HEK293T (cell line): ENCODE results near the gene NACA.

Experiments used
- ARNT ChIP-seq: fragments of 450-650 bp; IDR thresholded peaks from 2 replicates; pipeline ENCODE4 v1.6.1; 2017; ENCODE audit warnings: mild to moderate bottlenecking
- BHLHE40 ChIP-seq: fragments of 450-650 bp; IDR thresholded peaks from 2 replicates; pipeline ENCODE4 v1.6.1; 2016; ENCODE audit warnings: mild to moderate bottlenecking, moderate library complexity, borderline replicate concordance
- ELF4 ChIP-seq: fragments of 450-650 bp; IDR thresholded peaks from 2 replicates; pipeline ENCODE4 v1.6.1; 2017; ENCODE audit warnings: antibody characterized with exemption
- FOXK2 ChIP-seq: fragments of 450-650 bp; IDR thresholded peaks from 2 replicates; pipeline ENCODE4 v1.6.1; 2016; ENCODE audit warnings: mild to moderate bottlenecking
- FOXM1 ChIP-seq: fragments of 450-650 bp; IDR thresholded peaks from 2 replicates; pipeline ENCODE4 v1.6.1; 2017; ENCODE audit warnings: mild to moderate bottlenecking, borderline replicate concordance
- HDGF ChIP-seq: fragments of 450-650 bp; IDR thresholded peaks from 2 replicates; pipeline ENCODE4 v1.6.1; 2017; ENCODE audit warnings: antibody characterized with exemption, borderline replicate concordance
- LEF1 ChIP-seq: fragments of 450-650 bp; IDR thresholded peaks from 2 replicates; pipeline ENCODE4 v1.6.1; 2017; ENCODE audit warnings: mild to moderate bottlenecking, borderline replicate concordance
- NFRKB ChIP-seq: fragments of 450-650 bp; IDR thresholded peaks from 2 replicates; pipeline ENCODE4 v1.6.1; 2016; ENCODE audit warnings: mild to moderate bottlenecking, moderate library complexity
- SP1 ChIP-seq: fragments of 450-650 bp; IDR thresholded peaks from 2 replicates; pipeline ENCODE4 v1.6.1; 2017
- SUZ12 ChIP-seq: fragments of 450-650 bp; IDR thresholded peaks from 2 replicates; pipeline ENCODE4 v1.6.1; 2016; ENCODE audit warnings: mild to moderate bottlenecking
- TARDBP ChIP-seq: fragments of 450-650 bp; IDR thresholded peaks from 2 replicates; pipeline ENCODE4 v1.6.1; 2016
- ZNF384 ChIP-seq: fragments of 450-650 bp; IDR thresholded peaks from 2 replicates; pipeline ENCODE4 v1.6.1; 2016

GRCh38 chr12:56763753-56764657, 38.9 kb upstream of the NACA start:
- TF ChIP-seq SUZ12 = no peak
- TF ChIP-seq LEF1 = no peak
- TF ChIP-seq SP1 = no peak
- TF ChIP-seq FOXM1 = no peak
- TF ChIP-seq ZNF384 = no peak
- no peak for TF ChIP-seq FOXK2
- TF ChIP-seq BHLHE40 = no peak
- TF ChIP-seq TARDBP = no peak
- TF ChIP-seq NFRKB = no peak
- no peak for TF ChIP-seq ARNT
- TF ChIP-seq HDGF = no peak
- TF ChIP-seq ELF4 = no peak
